HK-2 (cell line): ENCODE data around the gene HINFP.
"Not testable (repeated sequence)": the region's sequence is repeated elsewhere in the genome, so short reads cannot be mapped to it uniquely, and the experiment has no call there.

Experiments
- DNase-seq: peaks from one replicate; pipeline ENCODE4 v3.0.0-alpha.2; 2018; ENCODE audit not compliant: unreplicated experiment

Gene HINFP

DNA sequence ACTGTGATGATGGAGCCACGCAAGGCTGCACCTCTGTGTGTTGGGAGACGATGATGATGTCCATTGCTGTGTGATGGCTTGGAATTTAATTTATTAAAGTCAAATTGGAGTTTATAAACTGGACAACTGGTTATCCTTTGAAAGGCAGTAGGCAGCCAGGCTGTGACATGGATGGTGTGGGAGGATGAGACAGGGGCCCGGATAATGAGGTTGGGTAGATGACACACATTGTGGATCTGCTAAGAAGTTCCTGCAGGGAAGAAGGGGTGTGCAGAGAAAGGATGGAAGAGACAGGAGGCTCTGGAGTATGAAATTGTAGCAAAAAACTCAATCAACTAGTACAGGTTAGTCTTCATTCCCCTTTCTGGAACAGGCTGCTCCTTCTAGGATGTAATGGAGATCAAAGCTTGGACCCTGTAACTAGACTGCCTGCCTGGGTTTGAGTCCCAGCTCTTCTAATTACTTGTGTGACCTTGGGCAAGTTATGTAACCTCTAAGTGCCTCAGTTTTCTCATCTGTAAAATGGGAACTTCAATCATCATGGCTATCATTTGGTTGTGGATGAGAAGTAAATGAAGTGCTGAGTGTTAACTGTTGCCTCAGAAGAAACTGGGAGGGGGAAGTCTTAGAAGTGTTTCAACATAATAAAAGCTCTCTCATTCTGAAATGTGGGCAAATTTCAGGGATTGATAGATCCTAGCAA lies 4.2 kb upstream of the HINFP start:
- no peak for DNase-seq

DNA sequence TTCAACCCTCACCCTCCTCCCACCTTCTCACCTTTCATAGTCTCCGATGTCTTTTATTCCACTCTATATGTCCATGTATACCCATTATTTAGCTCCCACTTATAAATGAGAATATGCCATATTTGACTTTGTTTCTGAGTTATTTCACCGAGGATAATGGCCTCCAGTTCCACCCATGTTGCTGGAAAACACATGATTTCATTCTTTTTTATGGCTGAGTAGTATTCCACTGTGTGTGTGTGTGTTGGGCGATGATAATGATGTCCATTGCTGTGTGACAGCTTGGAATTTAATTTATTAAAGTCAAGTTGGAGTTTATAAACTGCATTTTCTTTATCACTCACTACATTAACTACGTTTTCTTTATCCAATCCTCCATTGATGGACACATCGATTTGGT lies 3.2 kb upstream of the HINFP start:
- DNase-seq: no peak

DNA sequence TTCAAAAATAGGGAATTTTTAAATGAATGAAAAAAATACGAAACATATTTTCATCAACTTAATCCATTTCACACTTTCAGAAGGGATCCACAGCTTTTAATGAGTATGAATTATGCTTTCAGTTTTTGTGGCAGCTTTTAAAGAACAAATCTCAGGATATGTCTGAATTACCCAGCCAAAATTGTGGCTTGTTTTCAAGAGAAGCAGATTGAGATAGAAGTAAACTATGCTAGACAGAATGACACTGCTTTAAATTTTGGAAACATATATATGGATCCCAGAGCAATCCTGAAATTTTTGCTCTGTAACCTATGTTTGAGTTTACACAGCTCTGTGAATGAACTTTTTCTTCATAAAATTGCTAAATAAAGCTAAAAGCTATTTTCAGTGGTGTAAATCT lies 2.4 kb upstream of the HINFP start:
- no peak for DNase-seq

DNA sequence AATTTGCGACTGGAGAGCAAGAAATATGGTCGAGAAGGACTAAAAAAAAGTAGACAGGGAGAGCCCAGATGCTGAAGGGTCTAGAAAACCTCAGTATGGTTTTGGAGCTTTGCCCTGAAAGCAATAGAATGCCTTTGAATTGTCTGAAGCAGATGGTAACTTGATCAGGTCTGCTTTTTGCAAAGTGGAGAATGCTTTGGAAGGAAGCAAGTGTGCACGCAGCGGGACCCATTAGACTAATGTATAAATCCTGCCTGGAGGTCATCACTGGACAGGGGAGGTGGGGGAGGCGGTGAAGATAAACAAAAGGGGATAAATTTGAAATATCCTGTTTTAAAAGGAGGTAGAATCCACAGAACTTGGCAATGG lies 757 bp upstream of the HINFP start:
- DNase-seq: no peak

DNA sequence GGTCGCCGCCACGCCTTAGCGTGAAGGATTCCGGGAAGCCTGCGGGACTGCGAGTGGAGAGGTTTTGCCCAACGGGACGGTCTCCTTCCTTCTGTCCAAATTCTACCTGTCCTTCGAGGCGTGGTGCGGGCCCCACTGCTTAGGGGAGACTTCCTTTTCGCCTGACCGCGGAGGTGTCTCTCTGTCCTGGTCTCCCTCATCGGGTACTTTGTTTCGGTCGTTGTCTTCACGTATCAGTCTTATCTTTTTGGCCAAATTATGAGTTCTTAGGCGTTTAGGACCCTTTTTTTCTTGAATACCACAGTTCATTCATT lies 388 bp downstream of the HINFP start:
- DNase-seq: no peak

DNA sequence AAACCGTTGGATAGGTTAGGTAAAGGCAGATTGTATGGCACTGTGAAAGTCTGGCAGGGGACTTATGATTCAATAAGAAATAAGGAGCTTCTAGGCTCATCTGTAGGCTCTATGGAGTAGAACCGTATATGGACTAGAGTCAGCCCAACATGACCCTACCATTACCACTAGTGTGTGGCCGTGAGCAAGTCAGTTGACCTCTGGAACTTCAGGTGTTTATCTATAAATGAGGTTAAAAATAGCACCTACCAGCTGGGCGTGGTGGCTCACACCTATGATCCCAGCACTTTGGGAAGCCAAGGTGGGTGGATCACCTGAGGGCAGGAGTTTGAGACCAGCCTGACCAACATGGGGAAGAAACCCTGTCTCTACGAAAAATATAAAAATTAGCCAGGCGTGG lies 4.4 kb downstream of the HINFP start:
- DNase-seq: no peak

DNA sequence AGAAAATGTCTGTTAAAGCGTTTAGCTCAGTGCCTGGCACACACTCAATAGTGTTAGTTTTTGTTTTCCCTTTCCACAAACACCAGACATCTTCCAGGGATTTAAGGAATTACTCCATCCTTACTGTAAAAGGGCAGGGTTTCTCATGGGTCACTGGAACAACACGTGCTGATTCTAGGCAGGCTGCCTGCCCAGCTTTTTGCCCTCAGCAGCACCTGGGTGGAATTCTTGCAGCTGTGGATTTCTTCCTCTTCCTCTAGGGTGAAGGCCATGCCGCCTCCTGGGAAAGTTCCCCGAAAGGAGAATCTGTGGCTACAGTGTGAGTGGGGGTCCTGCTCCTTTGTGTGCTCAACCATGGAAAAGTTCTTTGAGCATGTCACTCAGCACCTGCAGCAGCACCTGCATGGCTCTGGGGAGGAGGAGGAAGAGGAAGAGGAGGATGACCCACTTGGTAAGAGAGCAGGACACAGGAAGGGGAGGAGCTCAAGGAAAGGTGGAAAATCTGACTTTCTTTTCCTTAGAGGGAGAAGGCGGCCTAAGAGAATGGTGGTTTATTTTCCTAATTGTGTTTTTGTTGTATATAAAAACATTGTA lies 5.4 kb downstream of the HINFP start:
- DNase-seq: no peak

DNA sequence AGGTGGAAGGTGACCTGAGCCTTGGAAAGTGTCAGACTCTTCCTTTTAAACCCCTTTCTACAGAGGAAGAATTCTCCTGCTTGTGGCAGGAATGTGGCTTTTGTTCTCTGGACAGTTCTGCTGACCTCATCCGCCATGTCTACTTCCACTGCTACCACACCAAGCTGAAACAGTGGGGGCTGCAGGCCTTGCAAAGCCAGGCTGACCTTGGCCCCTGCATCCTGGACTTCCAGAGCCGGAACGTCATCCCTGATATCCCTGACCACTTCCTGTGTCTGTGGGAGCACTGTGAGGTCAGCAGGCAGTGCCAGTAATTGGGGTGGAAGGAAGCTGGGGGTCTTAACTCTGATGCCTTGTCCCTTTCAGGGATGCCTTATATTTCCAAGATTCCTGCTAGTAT lies 9.3 kb downstream of the HINFP start:
- DNase-seq: no peak

DNA sequence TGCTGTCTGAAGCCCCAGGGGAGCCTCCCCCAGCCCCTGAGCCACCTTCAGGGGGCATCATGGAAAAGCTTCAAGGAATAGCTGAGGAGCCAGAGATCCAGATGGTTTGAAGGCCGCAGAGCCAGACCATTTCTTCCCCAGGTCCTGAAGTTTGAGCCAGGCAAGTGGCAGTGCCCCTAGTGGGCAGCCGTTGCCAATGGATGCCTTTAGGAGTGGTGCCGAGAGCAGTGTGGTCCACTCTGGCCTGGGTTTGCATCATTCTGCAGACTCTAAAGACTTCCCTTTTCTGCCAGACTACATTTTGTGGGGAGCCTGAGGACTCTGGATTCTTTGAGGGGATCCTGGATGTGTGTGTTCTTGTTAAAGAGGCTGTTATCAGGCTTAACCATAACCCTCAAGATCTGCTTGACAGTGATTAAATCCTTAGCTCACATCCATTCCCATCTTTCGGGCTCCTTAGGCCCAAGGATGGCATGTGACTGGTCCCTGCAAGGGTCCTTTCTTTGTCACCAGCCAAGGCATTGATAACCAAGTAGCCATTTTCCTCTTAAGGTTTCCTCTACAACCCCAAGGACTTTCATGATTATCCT lies 13.1 kb downstream of the HINFP start:
- DNase-seq: no peak

DNA sequence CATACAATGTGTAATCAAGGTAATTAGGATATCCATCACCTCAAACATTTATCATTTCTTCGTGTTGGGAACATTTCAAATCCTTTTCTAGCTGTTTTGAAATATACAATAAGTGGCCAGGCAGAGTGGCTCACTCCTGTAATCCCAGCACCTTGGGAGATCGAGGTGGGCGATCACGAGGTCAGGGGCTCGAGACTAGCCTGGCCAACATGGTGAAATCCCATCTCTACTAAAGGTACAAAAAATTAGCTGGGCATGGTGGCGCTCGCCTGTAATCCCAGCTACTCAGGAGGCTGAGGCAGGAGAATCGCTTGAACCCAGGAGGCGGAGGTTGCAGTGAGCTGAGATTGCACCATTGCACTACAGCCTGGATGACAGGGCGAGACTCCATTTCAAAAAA lies 17.9 kb downstream of the HINFP start:
- DNase-seq: not testable (repeated sequence)

DNA sequence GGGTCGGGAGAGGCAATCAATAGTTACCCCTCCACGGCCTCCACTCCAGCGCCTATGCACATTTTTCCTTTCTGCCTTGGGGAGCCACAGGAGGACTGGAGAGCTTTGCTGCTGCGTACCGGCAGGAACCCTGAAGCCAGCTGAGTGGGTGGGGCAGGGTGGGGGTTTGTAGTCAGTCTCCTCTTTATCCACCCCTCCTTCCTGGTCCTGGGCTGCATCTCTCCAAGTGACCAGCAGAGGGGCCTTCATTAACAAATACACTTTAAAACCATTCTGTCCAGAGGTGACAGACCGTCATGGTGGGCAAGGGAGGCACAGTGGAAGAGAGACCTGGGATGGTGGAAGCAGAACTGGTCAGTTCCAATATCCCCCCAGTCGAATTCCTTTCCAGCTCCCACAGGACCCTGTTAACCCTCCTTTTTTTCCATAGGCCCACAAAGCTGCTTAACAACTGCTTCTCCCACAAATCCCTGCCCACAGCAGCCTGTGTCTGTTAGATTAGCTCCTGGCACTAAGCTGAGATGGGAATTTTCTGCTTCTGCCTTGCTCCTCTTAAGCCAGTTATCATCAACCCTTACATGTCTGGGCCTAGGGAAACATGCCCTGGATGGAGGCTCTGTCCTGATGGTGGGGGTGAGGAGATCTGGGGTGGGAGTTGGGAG lies 23.6 kb downstream of the HINFP start:
- DNase-seq: peak; percentile 37

DNA sequence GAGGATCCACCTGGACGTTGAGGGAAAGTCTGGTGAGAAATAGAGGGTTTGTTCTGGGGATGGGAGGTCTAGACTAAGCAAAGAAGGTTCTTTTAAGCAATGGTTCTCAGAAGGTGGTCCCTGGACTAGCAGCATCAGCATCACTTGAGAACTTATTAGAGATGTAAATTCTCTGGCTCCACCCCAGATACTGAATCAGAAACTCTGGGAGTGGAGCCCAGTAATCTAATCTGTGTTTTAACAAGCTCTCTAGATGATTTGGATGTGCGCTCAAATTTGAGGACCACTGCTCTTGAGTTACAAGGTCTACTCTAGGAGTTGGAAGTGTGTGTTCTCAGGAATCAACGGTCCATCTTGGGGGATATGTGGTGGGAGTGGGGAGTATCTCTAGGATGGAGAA lies 24.2 kb downstream of the HINFP start:
- no peak for DNase-seq

DNA sequence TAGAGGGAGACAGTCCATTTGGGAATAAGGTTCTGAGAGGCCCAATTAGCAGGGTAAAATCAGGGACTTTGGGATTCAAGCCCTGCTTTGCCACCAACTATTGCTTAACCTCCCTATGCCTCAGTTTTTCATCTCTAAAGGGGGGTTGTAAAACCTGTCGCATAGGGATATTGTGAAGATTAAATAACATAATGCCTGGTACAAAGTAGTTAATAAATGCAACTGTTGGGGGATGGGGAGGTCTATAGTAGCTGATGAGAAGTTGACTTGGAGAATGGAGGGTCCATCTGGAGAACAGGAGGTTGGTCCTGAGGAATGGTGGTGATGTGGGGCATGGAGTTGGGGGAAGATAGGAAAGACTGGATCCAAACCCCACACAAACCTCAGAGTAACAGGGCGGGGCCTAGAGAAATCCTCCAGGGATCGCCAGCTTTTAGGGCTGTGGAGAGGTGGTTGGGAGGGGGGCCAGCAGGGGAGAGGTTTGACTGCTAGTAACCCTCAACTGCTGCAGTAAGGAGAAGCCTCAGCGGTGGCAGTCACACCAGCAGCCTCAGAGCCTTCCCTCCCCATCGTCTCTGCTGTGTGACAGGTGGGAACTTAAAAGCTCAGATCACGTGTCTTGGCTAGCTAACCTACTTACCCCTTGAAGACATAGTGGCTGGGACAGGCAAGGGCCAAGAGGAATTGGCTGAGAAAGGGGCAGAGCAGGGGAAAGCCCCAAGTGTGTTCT lies 26.4 kb downstream of the HINFP start:
- DNase-seq: no peak

DNA sequence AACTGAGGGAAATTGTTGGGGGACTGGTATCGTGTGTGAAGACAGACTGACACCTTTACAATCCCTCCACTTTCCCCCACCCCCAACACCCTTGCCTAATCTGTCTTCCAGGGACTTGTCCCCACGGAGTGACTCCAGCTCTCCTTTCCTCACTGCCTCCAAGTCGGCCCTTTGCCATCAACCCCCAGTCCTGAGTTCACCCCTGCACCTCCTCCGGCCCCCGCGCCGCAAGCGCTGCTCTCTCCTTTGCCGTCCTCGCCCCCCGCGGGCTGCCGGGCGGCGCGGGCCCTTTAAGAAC lies 27.3 kb downstream of the HINFP start:
- no peak for DNase-seq

DNA sequence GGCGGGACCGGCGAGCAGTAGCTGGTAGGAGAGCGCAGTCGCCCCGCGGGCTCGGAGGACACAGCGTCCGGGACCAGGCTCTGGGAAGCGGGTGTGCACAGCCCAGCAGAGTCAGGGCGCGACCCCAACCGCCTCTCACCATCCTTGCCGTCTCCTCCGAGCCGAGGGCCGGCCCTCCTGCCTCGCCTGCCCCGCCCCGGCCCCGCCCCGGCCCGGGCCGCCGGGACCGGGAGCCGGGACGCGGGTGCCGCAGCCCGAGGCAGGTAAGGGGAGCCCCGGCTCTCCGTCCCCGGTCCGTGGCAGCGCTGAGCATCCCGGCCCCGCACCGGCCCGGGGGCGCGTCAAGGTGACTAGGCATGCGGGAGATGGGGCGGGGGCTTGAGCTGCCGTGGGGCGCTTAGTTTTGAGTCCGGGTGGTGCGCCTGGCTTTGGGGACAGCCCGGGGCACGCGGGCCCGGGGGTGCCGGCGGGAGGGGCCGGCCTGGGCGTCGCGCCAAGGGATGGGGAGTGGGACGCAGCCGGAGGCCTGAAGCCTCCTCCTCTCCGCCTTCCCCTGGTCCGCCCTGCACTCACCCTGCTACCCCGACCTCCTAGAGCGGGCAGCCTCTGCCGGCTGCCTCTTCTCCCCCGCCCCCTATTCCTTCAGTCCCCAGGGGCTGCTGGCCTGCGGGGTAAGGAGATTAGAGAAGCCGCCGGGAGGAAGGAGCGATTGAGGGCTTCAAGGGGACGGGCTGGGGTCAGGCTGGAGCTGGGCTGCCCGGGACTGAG lies 27.8 kb downstream of the HINFP start, which contains the start of gene ABCG4:
Gene ABCG4, plus strand, starts transcription at position 35 of the 768 bp plus-strand sequence. CDS start 914 bp downstream, outside the sequence.
- no peak for DNase-seq

DNA sequence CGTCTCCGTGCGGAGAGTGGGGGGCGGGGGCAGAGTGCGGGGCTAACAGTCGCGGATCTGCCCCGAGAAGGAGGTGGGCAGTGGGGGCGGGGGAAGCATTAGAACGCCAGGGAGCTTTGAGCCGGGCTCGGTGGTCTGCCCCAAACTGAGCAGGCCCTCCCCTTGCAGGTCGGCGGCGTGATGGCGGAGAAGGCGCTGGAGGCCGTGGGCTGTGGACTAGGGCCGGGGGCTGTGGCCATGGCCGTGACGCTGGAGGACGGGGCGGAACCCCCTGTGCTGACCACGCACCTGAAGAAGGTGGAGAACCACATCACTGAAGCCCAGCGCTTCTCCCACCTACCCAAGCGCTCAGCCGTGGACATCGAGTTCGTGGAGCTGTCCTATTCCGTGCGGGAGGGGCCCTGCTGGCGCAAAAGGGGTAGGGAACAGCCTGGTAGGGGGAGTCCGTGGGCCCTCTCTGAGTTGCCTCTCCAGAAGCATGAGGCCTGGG lies 28.5 kb downstream of the HINFP start:
- no peak for DNase-seq

DNA sequence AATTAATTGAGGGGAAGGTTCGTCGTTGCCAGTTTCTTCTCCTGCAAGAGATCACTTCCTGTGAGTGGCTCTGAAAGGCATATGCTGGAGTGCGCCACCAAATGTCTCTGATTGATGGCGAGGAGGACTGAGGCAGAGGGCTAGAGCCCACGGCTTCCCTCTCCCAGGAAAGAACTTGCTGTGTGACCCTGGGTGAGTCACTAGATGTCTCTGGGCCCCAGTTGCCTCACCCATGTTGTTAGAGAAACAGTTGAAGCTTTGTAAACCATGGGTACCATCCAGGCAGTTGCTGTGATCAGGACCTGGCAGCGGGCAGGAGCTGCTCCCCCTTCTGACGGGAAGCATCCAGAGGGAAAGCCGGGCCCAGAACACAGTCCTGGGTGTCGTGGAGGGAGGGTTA lies 30.7 kb downstream of the HINFP start:
- DNase-seq: no peak

DNA sequence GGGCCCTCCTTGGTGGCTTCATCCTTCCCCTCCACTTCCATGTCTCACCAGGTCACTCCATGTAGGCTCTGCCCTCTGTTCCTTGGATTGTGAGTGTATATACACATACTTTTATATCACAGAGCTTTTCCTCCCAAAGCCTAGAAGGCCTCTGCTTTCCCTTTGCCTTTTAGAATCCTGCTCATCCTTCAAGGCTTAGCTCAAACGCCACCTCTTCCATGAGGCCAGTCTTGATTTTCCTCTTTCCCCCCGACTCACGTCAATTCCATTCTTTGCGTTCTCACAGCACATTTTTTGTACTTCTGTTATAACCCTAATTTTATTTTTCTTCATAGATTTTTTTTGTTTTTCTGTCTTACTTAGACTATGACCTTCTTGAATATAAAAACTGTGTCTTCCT lies 31.2 kb downstream of the HINFP start:
- DNase-seq: no peak

DNA sequence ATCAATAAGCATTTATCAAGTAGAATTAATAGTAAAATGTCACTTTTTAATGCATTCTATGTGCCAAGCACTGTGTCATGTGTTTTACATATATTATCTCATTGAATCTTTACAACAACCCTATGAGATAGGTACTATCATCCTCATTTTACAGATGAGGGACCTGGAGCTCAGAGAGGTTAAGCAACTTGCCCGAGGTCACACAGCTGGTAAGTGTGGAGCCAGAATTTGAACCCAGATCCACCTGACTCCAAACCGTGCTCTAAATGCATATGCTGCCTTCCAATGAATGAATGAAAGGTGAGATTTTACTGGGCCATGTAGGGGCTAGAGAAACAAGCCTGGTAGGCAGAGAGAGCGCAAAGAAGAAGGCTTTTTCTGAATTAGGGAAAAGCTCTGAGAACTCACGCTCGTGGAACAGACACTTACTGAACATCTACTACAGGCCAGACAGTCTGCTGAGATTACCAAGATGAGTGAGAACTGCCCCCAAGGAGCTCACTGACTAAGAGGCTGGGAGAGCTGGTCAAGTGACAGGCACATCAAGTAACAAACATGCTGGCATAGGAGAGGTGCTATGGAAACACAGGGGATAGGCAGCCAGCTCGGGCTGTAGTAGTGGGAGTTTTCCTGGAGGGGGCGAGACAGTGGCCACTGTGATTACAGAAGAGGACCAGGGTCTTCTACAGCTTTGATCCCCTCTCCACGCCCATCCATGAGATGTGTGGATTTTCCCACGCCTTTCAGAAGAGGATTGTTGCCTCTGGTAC lies 31.9 kb downstream of the HINFP start:
- no peak for DNase-seq

DNA sequence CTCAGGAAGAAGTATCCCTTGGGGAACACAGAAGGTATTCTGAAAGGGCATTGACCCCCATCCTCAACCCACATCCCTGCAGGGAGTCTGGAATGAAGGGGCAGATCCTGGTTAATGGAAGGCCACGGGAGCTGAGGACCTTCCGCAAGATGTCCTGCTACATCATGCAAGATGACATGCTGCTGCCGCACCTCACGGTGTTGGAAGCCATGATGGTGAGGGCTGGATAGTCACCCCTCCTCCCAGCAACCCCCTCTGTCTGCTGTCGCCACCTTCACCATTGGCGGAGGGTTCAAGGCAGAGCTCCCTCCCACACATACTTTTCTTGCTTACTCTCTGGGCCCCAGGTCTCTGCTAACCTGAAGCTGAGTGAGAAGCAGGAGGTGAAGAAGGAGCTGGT lies 32.8 kb downstream of the HINFP start:
- no peak for DNase-seq
